Left colon (tissue), 2 donors: Measurements from ENCODE around the gene SPOCK1. TPM values are rescaled to one million over a fixed set of nuclear protein-coding genes. Genes with fewer than 3 reads are reported as not detected.
"Not testable (repeated sequence)": the region's sequence is repeated elsewhere in the genome, so short reads cannot be mapped to it uniquely, and the experiment has no call there.

Experiments used
- ATAC-seq: fragments of 200-7000 bp; cut with Tn5 transposase; one replicate; pipeline ENCODE4 v1.9.1; 2020; ENCODE audit warnings: mild to moderate bottlenecking, moderate library complexity
- DNase-seq, 2 donors: peaks; one replicate each; pipeline ENCODE4 v3.0.0-alpha.2; 2020
- intact Hi-C, 2 donors: fragments of 100-400 bp; cut with DNase I in 1 of 2; cut with micrococcal nuclease in 1 of 2; formaldehyde crosslinking; loops; one replicate each; pipeline versions ENCODE4 v1.11.2 to v1.14.0; 2022; cut with DNase I, micrococcal nuclease
- total RNA-seq, 2 donors: library from RNA; stranded (reverse); fragmentation: NEBNext Ultra II Directional; extraction: Animal tissue kit (Norgen Biotek cat#: 25700); gene quantifications; one replicate each; pipeline ENCODE4 v1.2.1, GENCODE V29; 2021
- donor health status: DM: no; HTN: no; CAD: no.
- donor health status: DM: yes; HTN: yes; CAD: no.

The SPOCK1 gene
- total RNA-seq, 2 donors from 2014 or later, result 2.3 to 11.1 TPM

DNA sequence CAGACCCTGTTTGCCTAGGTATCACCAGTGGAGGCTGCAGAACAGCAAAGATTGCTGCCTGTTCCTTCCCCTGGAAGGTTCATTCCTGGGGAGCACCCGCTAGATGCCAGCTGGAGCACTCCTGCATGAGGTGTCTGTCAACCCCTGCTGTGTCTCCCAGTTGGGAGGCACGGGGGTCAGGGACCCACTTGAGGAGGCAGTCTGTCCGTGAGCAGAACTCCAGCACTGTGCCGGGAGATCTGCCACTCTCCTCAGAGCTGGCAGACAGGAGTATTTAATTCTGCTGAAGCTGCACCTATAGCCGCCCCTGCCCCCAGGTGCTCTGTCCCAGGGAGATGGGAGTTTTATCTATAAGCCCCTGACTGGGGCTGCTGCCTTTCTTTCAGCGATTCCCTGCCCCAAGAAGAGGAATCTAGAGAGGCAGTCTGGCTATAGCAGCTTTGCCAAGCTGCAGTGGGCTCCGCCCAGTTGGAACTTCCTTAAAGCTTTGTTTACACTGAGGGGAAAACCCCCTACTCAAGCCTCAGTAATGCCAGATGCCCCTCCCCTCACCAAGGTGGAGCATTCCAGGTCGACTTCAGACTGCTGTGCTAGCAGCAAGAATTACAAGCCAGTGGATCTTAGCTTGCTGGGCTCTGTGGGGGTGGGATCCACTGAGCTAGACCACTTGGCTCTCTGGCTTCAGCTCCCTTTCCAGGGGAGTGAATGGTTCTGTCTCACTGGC lies 545.6 kb downstream of the SPOCK1 start:
- ATAC-seq, intact Hi-C loops, DNase-seq: not testable (repeated sequence)

DNA sequence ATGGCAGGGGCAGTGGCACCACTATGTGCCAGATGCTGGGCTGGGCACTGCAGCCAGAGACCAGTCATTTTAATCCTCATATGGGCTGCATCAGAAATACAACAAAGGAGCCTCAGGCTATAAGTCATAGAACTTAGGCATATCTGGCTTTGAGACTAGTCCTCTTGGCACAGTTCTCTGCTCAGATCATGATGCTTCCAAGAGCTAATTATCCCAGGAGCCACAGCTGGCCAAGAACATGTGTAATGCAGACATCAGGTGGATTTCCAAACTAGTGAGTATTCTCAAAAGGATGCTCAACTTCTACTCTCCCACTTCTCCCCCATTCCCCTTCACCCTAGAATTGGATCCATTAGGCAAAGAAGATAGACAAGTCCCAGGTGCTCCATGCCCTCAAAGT lies 571.6 kb downstream of the SPOCK1 start:
- intact Hi-C loops, result no loop called here
- DNase-seq, result no peak
- ATAC-seq, result no peak

DNA sequence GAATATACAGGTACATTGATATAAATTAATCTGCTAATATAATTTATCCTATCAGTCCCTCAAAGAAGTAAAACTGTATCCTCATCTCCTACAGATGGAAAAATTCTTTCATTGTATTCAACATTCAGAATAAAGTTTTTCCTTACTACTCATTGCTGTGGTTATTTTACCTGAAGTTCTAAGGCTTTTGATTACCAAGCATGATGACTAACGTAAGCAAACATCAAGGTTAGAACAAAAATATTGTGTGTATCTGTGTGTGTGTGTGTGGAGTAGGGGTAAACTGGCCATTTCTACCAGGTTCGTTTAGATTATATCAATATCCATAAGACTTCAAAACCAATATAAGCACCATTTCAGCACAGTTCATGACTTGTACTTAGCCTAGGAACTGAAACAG lies 573.1 kb downstream of the SPOCK1 start:
- DNase-seq (no peak), ATAC-seq (no peak)
- intact Hi-C loops, result no loop called here

Other genes with a start within 250 kb of the SPOCK1 start
- gene KLHL3, start 236.8 kb upstream of the SPOCK1 start, total RNA-seq, result 1 to 10 TPM; 5.8 to 6.2 TPM